ENCODE results near the gene ACSL4.
"Not testable (repeated sequence)": the region's sequence is repeated elsewhere in the genome, so short reads cannot be mapped to it uniquely, and the experiment has no call there.

Gene ACSL4

DNA sequence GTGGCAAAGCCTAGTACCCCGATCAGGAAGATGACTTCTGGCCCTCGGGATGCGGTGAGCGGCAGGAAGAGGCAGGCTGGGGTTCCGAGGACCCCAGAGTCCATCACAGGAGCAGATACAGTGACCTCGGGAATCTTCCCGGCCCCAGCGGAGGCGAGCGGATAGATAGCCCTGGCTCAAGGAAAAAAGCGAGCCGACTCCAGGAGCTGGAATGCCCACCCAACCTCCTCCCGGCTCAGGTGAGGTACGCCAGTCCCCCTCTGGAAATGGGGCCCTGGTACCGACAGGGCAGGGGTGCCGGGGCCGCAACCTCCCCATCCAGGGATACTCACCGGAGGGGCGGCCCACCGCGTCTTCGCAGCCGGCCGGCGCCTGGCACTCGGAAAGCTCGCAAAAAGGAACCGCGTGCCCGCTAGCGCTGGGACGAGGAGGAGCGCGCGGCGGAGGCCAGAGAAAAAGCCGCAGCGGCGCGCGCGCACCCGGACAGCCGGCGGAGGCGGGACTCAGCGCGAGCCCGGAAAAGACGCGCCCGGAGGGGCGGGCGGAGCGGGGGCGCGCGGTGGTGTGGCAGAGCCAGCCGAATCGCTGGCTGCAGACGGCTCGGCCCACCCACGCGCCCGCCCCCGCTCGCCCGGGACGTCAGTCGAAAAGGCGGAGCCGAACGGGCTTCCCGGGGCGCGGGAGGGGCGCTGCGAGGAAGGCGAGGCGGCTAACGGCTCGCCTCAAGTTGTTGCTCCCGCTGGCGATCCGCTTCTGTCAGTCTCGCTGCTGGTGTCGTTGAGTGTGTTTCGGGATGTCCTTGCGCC, at the start of gene ACSL4:
ACSL4 (minus strand) TSS at position 451 of the 806 bp plus-strand sequence. CDS start 49,894 bp downstream, outside the sequence.
- peak; percentile 39 for DNase-seq

DNA sequence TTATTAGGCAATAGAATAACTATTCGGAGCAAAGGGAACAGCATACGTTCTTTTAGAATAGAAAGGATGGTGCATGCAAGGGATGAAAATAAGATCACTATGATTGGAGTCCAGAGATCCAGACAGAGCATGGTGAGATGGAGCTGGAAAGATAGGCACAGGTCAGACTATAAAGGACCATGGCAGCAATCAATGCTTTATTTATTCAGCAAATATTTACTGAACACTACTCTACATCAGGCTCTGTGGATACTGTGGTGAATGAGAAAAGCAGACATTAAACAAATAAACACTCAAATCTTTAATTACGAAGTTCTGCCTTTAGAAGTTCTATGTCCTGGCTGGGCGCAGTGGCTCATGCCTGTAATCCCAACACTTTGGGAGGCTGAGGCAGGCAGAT, 44.7 kb upstream of the ACSL4 start:
- no peak for DNase-seq

DNA sequence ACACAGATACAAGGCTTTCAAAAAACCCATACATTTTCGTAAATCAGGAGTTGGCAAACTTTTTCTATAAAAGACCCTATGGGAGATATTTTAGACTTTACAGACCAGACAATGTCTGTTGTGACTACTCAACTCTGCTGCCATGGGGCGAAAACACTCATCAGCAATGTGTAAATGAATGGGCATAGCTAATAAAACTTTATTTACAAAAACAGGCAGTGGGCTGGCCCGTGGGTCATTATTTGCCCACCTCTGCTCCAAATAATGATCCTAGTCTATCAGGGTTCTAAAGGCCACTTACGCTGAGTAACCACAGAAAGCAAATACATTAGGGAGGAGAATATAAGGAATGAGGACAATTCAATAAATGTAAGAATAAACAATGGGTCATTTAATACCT, 43.9 kb upstream of the ACSL4 start:
- no peak for DNase-seq

DNA sequence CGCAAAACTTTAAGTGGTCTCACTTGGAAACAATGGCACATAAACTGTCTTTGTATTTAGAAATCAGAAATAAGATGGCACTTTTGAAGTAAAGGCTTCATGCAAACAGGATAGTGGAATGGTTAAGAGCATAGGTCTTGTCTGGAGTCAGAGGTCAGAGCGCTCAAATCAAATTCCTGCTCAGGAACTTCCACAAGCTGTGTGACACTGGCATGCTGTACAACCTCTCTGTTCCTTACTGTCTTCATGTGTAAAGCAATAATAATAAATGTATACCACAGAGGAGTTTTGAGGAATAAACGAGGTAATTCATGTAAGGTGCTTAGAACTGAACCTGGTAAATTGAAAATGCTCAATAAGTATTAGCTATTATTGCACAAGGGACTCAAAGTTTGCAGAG, 43.4 kb upstream of the ACSL4 start:
- no peak for DNase-seq

DNA sequence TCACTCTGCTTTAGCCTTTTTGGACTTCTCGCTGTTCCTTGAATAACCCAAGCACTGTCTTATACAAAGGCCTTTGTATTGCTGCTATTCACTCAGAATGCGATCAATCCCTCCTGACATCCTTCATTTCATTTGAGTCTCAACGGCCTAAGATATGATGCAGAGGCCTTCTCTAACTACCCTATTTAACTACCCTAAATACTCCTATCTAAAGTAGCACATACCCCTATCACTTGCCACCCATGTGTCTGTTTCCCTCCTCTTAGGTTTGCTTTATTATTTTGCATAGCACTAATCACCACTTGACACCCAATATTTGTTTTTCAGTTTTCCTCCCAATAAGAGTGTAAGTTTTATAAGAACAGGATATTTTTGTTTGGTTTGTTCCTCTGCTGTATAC, 42.3 kb upstream of the ACSL4 start:
- DNase-seq, result no peak

DNA sequence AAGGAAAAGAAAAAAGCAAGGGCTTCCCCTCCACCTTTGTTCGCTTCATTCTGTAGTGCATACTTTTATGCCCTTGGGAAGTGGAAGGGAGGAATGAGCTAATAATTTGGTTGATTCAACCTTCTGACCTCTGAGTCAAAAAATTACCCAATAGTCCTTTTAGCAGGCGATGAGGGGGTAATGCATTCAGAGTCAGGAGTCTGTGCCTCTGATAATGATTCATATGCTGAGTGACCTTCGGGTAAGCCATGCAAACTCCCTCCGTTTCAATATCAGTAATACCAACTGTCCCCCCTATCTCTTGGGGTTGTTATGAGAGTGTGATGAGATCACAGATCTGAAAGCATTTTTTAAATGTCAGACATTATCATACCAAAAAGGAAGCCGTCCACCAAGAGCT, 41.6 kb upstream of the ACSL4 start:
- DNase-seq, result no peak

DNA sequence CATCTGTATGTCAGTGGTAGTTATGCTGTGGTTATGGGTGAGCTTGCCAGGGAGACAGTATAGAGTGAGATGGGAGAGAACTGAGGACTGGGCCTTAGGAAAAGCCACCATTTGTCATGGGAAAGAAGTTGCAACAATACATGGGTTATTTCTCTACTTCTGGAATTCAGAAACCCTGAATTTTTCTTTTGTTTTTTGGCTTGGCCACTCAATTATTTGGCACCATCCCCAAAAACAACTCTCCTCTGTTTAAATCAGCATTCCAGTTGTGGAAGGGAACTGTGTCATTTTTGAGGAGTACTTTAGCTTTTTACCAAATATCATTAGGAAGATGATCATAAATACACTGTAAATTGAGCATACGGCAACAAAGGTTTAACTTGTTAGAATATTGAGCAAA, 41.1 kb upstream of the ACSL4 start:
- no peak for DNase-seq

DNA sequence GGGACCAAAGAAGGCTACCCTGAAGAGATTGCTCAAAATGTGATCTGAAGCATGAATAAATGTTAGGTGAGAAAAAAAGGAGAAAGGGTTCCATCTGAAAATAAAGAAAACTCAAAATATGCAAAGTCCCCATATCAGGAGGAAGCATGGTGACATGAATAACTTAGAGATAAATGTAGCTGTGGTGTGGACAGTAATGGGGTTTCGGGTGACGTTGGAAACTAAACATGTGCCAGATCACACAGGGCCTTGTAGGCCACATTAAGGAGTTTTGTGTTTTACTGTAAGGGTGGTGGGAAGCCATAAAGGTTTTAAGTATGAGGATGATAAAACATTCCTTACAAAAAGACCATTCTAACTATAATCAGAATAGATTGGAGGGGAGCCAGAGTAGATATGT, 40.3 kb upstream of the ACSL4 start:
- no peak for DNase-seq

DNA sequence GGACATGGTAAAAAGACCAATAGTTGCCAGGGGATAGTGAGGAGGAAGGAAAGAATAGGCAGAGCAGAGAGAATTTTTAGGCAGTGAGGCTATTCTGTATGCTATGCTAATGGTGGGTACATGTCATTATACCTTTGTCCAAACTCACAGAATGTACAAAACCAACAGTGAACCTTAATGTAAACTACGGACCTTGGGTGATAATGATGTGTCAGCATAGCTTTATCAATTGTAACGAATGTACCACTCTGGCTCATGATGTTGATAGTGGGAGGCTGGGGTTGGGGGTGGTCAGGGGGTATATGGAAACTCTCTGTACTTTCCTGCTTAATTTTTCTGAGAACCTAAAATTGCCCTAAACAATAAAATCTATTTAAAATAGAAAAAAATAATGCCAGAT, 37.7 kb upstream of the ACSL4 start:
- no peak for DNase-seq

DNA sequence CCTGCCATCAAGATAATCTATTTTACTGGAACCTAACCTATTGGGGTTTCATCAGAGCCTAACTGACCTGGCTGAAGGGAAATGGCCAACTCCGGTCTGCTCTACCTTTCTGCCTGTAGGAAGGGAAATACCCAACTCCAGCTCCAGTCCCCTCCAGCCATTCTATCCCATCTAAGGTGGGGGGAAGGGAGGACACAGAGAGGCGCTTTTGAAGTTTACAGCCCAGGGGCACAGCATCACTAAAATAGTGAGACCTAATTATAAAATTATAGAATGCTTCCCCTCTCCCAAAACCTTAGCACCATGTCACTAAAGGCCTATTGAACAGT, 27.8 kb upstream of the ACSL4 start:
- DNase-seq, result no peak

DNA sequence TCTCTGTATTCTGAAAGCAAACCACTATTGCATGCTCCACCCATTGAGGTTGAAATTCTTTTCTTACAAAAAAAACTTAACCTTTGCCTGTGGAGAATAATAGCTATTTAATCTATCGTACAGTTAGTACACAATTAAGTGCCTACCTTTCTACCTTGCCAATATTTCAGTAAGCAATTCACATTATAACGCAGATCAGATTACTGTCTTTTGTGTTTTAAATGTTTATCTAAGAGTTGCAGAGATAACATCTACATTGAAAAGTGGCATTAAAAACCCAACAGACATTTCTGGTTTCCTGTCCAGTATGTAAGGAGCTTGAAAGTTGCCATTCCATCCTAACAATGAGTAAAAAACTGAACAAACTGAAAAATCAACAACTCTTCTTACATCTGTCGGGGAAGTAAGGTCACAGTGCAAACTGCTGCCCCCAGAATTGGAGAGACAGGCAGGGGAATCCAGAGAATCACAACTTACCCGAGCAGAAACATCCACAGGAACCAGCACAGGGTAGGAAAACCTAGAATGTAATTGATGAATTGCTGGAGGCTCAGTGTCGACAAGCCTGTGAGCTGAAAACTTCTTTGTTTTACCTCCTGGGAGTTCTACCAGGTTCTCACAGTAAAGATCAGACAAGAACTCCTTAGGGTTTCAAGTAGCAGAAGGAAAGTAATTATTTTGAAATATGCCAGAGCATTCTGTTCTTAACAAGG, 27.3 kb upstream of the ACSL4 start:
- no peak for DNase-seq

DNA sequence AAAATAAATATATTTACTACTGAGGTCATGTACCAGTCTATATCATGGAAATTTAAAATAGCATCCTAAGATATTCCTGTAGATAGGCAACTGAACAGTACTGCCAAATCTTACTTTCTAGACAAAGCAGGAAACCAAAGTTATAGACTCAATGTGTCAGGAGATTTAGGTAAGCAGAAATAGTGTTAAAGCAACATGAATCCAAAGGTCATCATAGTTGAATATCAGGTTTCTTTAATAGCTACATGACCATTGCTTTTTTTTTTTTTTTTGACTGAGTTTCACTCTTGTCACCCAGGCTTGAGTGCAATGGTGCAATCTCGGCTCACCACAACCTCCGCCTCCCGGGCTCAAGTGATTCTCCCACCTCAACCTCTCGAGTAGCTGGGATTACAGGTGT, 20.2 kb upstream of the ACSL4 start:
- DNase-seq, result no peak

DNA sequence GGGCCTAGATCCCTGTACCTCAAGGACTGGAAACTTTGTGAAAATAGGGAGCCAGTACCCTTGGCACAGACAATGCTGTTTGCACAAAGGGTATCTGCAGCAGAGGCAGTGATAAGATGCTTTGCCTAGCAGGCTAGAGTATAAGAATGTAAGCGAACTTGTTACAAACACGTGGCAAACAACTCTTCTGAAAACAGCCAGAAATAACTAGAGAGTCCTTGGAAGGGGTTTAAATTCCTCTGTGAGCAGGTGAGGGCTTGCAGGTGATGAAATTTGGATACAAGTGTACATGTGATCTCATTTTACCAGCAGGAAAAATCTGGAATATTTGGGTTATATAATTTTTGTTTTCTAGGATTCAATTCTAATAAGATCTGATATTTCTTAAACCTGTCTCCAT, 18.6 kb upstream of the ACSL4 start:
- no peak for DNase-seq

DNA sequence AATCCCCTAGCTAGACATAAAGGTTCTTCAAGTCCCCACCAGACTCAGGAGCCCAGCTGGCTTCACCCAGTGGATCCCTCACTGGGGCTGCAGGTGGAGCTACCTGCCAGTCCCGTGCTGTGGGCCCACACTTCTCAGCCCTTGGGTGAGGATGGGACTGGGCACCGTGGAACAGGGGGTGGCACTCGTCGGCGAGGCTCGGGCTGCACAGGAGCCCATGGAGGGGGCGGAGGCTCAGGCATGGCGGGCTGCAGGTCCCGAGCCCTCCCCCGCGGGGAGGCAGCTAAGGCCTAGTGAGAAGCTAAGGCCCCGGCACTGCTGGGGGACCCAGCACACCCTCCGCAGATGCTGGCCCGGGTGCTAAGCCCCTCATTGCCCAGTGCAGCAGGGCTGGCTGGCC, 16.1 kb upstream of the ACSL4 start:
- DNase-seq, result no peak

DNA sequence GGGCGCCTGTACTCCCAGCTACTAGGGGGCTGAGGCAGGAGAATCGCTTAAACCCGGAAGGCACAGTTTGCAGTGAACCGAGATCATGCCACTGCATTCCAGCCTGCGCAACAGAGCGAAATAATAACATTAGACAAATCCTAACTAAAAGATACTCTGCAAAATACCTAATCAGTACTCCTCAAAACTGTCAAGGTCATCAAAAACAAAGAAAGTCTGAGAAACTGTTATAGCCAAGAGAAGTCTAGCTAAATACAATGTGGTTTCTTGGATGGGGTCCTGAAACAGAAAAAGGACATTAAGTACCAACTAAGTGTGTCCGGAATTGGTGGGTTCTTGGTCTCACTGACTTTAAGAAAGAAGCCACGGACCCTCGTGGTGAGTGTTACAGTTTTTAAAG, 14.6 kb upstream of the ACSL4 start:
- no peak for DNase-seq

DNA sequence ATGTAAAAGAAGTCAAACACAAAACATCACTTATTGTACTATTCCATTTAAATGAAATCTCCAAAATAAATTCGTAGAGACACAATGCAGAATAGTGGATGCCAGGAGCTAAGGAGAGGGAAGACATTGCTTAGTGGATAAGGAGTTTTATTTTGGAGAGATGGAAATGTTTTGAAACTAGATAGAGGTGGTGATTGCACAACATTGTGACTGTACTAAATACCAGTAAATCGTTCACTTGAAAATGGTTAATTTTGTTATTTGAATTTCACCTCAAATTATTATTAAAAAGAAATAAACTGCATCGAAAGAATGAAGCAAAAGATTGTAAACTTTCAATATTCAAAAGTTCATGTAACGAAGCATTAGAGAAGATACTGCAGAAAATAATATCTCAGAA, 9.7 kb upstream of the ACSL4 start:
- DNase-seq, result no peak

DNA sequence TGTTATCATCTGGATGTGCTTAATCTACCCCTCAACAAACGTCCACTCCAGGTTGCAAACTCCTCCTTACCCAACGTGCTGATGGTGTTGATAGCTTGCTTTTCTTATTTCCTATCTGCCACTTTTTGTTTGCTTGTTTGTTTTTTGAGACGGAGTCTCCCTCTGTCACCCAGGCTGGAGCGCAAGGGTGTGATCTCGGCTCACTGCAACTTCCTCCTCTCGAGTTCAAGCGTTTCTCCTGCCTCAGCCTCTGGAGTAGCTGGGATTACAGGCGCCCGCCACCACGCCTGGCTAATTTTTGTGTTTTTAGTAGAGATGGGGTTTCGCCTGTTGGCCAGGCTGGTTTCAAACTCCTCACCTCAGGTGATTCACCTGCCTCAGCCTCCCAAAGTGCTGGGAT, 7.8 kb upstream of the ACSL4 start:
- not testable (repeated sequence) for DNase-seq

DNA sequence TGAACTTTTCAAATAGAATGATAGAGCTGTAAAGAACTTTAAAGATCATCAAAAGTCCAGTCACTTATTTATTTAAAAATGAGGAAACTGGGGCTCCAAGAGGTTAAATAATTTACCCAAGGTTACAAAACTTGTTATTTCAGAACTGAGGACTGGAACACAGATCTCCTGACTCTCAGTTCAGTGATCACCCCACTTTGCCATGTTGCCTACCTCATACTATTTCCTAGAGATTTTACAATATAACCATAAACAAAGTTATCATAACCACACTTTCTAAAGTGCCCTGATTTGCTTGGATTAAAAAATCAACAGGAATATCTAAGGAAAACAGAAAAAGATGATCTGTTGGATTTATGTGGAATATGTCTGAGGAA, 7.4 kb upstream of the ACSL4 start:
- DNase-seq, result no peak

DNA sequence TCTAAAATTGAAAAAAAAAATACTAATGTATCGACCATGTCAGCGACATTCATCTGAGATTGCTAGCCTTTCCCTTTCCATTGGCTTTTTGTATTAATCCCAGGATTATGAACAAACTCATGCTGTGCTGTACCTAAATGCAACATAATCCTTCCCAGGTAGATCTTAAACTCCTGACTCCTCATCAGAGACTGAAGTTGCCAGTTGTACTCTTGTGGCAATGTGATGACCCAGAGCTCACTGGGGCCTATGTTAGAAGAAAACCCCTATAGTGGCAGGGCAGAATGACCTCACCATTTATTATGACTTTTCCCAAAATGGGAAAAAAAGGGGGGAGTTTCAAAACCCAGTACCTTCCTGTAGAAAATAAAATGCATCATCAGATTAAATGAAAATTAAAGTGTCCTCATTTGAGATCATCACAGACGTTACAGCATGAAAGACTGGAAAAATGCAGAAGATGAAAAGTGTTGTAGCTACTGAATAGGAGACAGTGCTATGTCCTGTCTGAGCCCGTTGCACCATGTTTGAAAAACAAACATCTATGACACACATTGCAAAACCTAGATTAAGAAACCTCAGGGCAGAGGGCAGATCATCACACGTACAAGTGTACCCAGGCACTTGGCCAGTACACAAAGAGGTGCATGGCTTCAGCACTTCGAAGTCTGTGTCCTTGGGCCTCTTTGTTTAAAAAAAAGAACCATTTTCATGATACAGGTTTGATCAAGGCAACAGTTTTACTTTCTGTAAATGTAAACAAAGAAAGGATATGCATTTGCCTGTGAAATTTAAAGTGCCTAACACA, 6.8 kb upstream of the ACSL4 start:
- DNase-seq, result no peak

DNA sequence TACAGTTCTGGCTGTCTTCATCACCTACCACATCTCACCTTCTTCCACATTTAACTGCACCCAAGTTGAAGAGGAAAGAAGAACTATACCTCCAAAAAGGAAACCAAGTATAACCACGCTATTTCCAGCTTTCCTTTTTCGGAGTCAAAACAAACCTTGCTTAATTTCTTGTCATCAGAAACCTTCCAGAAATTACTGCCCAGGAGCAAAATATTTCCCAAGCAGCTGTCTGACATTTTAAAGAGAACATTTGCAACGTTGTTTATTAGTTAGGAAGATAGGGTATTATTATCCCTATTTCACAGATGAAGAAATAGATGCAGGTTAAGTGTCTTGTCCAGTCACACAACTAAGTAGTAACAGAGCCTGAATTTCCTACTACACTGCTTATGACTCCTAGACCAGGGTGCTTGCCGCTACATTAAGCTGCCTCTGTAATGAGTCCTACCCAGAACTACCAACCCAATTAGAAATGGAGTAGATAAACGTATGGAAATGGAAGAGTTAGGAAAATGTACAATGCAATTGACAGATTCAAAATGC, 2.2 kb upstream of the ACSL4 start:
- DNase-seq, result no peak

DNA sequence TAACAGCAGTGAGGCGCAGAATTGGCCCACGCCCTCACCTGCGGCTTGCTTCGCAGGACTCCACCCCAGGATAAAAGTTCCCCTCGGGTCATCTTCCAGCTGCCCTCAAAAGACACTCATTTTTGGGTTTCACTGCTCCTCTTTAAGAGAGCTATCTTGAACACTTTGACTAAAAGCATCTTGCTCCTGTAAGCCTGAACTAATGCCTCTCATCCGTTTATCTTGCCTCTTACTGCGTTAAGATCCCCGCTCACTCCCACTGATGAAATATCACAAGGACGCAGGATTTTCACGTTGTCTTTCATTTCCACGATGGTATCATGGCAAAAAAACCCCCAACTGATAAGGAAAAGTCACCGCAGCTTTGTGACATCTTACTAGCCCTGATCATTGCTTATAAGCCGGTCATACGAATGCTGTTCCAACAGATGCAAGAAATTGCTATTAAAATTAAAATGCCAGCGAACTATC, 591 bp upstream of the ACSL4 start:
- no peak for DNase-seq

DNA sequence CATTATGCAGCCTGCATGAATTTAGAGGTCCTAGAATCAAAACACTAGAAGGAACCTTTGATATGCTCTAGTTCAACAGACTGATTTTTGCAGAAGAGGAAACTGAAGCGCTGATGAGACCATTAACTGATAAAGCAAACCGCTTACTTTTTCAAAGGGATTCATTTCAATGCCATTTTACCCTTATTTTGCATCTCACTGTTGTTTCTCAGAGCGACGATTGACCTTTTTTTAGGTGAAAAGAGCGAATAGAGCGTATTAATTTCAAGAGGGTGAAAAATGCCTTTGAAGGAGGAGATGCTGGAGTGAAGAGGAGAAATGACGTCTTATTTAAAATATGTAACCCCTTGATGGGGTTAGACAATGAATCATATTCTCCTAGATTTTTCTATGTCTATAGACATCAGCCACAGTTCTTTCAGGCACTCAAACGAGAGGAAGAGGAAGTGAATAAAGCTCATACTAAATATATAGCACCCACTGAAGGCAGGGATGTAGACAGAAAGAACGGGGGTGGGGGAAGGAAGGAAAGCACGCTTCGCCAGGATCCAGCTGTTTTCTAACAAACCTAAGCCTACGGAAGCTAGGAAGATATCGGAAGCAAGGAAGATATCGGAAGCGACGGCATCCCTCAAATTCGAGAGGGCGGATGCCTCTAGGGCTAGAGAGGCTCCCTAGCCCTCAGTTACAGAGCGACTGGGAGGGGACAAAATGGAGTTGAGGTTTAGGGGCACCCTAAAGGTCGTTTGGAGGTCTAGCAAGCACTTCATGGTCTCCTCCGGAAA, 848 bp downstream of the ACSL4 start:
- no peak for DNase-seq

DNA sequence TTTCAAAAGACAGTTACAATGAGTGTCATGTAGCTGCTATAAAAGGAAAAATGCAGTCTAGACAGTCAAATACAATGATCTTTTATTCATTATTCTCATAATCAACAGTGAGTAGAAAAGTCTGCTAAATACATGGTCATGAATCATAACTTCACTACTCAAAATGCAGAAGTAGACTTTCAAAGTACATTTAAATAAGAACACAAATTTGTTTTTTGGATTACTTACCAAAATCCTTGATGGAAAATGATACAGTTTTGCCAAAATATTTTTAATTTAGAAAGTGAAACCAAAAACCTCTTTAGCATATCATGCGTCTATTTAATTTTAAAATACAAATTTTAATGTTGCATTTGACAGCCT, 4.9 kb downstream of the ACSL4 start:
- DNase-seq, result no peak
